NT2/D1 (cell line): Measurements from ENCODE around the gene CRYBG2.

ENCODE experiments used
- SUZ12 ChIP-seq: IDR thresholded peaks from 2 replicates; pipeline ENCODE4 v1.6.1; 2011; ENCODE audit not compliant: insufficient read length, insufficient read depth; ENCODE audit errors: extremely low read depth
- YY1 ChIP-seq: IDR thresholded peaks from 2 replicates; pipeline ENCODE4 v1.6.1; 2011; ENCODE audit not compliant: insufficient read length, insufficient read depth
- ZNF274 ChIP-seq: IDR thresholded peaks from 2 replicates; pipeline ENCODE4 v1.6.1; 2011; ENCODE audit warnings: mild to moderate bottlenecking, low read depth, low read length

- TF ChIP-seq YY1, result no peak
- TF ChIP-seq ZNF274, result no peak
- no peak for TF ChIP-seq SUZ12
Measured at GRCh38 chr1:26372039-26372438, 18.1 kb upstream of the CRYBG2 start.
